Muscle of leg (tissue), 11 donors: ENCODE data around the gene NOS1AP. TPM values are rescaled to one million over a fixed set of nuclear protein-coding genes. Genes with fewer than 3 reads are reported as not detected.
A peak's percentile ranks its signal among the peaks of the same experiment; 100 is the strongest.

ENCODE experiments used
- DNase-seq: peaks from one replicate; pipeline ENCODE4 v3.0.0; 2013
- H3K27ac ChIP-seq: one replicate; pipeline ENCODE4 v1.5.1; 2013; ENCODE audit warnings: mild to moderate bottlenecking, low read length, control low read depth
- H3K27me3 ChIP-seq: one replicate; pipeline ENCODE4 v1.6.1; 2013; ENCODE audit warnings: low read length; ENCODE audit not compliant: control insufficient read depth, insufficient read depth
- H3K36me3 ChIP-seq: one replicate; pipeline ENCODE4 v1.6.1; 2013; ENCODE audit warnings: low read length; ENCODE audit not compliant: control insufficient read depth, insufficient read depth
- H3K4me1 ChIP-seq: one replicate; pipeline ENCODE4 v1.6.1; 2013; ENCODE audit warnings: low read length; ENCODE audit not compliant: control insufficient read depth, insufficient read depth
- H3K4me3 ChIP-seq: one replicate; pipeline ENCODE4 v1.5.1; 2013; ENCODE audit warnings: low read length, control low read depth
- H3K9me3 ChIP-seq: replicated peaks from 2 replicates; pipeline ENCODE4 v1.6.1; 2013; ENCODE audit warnings: low read depth, low read length; ENCODE audit not compliant: control insufficient read depth
- WGBS: methylation state at CpG from one replicate; pipeline ENCODE4 v1.1.5; 2013; ENCODE audit warnings: missing lambda C conversion rate; ENCODE audit not compliant: insufficient coverage; 5-methylcytosine and 5-hydroxymethylcytosine counted together
- polyA plus RNA-seq, 8 donors: library from polyadenylated mRNA; unstranded; fragments of 120-200 nt; gene quantifications; one replicate each; pipeline versions ENCODE4 v1.2.1 to v1.2.3, GENCODE V29; 2013; ENCODE audit warnings: inconsistent platforms in 1 of 8, low replicate concordance in 1 of 8; ENCODE audit not compliant: insufficient read length in 8 of 8, insufficient read depth in 1 of 8
- total RNA-seq: library from RNA; stranded (reverse); fragments of 120-200 nt; gene quantifications from one replicate; pipeline ENCODE4 v1.2.4, GENCODE V29; 2013

NOS1AP gene
- total and polyA plus RNA-seq, 9 donors, result 0.40 to 1.8 (median 0.88) TPM

DNA sequence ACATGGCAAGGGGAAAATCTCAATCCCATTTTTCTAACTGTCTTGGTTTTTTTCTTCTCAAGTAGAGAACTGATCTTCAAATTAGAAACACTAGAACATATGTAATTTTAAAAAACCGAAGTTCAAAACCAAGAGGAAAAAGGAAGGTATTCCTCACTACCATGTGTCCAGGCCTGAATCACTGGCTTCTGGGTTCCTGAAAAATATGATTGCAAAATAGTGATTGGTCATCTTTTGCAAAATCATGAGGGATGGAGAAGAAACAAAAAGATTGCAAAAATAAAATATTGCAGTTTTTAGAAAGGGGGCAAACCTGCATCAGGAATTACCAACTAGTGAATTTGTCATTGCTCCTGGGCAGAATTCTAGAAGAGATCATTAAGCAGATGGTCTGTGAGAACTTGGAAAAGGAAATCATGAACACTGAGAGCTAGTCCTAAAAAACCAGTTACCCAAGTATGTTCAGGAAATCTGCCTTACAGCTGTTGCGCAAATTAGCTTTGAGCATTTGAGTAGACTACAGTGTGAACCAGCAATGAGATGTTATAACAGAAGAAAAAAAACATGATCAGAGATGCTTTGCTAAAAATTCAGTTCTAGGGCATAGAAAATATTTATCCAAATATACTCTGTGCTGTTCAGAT is 257.8 kb downstream of the NOS1AP start:
- H3K4me3 ChIP-seq, result no peak overlapping the region
- no peak overlapping the region for H3K27ac ChIP-seq
- no peaks in the 10 kb centered on the region for H3K36me3 ChIP-seq
- no peaks in the 10 kb centered on the region for H3K27me3 ChIP-seq
- DNase-seq, result no peak
- peaks cover 2% of the 10 kb centered on the region for H3K4me1 ChIP-seq
- no peaks in the 10 kb centered on the region for H3K9me3 ChIP-seq
- no CpG with 5 or more reads among the region's 2 CpGs for WGBS

DNA sequence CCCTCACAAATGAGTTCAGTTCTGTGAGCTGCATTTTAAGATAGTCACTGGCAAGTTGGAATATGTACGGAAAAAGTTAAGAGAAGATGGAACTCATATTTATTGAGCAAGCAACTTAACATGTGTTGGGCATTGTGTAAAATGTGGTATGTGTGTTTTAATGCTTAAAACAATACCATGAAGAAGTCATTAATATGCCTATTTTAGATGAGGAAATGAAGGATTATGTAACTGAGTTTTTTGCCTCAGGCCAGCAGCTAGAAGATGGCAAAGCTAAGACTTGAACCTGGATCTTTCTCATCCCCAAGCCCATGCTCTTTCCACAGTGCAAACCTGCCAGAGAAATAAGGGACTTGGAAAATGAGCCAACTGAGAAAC is 258.3 kb downstream of the NOS1AP start:
- DNase-seq, result no peak
- no peak overlapping the region for H3K4me3 ChIP-seq
- H3K4me1 ChIP-seq, result peaks cover 2% of the 10 kb centered on the region
- no peak overlapping the region for H3K27ac ChIP-seq
- no peaks in the 10 kb centered on the region for H3K9me3 ChIP-seq
- WGBS, result no CpG with 5 or more reads among the region's 1 CpG
- H3K36me3 ChIP-seq, result no peaks in the 10 kb centered on the region
- H3K27me3 ChIP-seq, result no peaks in the 10 kb centered on the region

GRCh38 chr1:162328512-162328911 is 259.0 kb downstream of the NOS1AP start:
- Histone ChIP-seq H3K27me3 (no peaks in the 10 kb centered on the region), H3K4me3 (no peak overlapping the region), H3K36me3 (no peaks in the 10 kb centered on the region), H3K4me1 (peaks cover 2% of the 10 kb centered on the region), H3K27ac (no peak overlapping the region), H3K9me3 (no peaks in the 10 kb centered on the region)
- peak; percentile 17 for DNase-seq

- peak; percentile 27 for DNase-seq
- no peaks in the 10 kb centered on the region for H3K9me3 ChIP-seq
- no peak overlapping the region for H3K4me3 ChIP-seq
- no peak overlapping the region for H3K27ac ChIP-seq
- H3K36me3 ChIP-seq, result no peaks in the 10 kb centered on the region
- H3K4me1 ChIP-seq, result peaks cover 2% of the 10 kb centered on the region
- WGBS, result no CpG with 5 or more reads among the region's 3 CpGs
- H3K27me3 ChIP-seq, result no peaks in the 10 kb centered on the region
Observed at GRCh38 chr1:162329826-162330225, 260.3 kb downstream of the NOS1AP start.

DNA sequence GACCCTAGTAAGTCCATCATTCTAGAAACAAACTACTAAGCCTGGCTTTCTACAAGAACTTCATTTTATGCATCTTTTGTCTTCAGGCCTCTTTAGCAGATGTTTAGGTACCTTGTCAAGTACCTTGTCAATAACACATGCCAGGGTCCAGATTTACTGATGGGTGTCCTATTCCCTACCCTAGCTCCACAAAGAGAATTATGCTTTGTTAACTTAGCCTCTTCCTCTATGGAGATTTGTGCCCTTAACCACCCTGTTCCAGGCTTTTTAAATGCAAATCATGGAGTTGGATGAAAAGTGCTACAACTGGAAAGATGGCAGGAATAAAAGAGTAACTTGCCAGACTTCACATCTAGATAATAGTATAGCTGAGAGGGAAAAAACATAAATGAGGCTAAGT is 264.5 kb downstream of the NOS1AP start:
- no peak for DNase-seq

GRCh38 chr1:162335126-162335525 is 265.6 kb downstream of the NOS1AP start:
- Histone ChIP-seq H3K4me1 (peaks cover under 1% of the 10 kb centered on the region), H3K36me3 (no peaks in the 10 kb centered on the region), H3K27me3 (no peaks in the 10 kb centered on the region), H3K9me3 (no peaks in the 10 kb centered on the region), H3K4me3 (no peak overlapping the region), H3K27ac (no peak overlapping the region)
- WGBS, result 63% methylated on average over 2 of the region's 5 CpGs
- peak; percentile 77 for DNase-seq

More for the DNA sequence above, 264.5 kb downstream of the NOS1AP start:
- Histone ChIP-seq H3K27ac (no peak overlapping the region), H3K9me3 (no peaks in the 10 kb centered on the region), H3K4me3 (no peak overlapping the region), H3K27me3 (no peaks in the 10 kb centered on the region), H3K4me1 (peaks cover 2% of the 10 kb centered on the region), H3K36me3 (no peaks in the 10 kb centered on the region)

GRCh38 chr1:162336621-162337285 is 267.3 kb downstream of the NOS1AP start:
- no CpG with 5 or more reads among the region's 7 CpGs for WGBS
- Histone ChIP-seq H3K4me1 (no peaks in the 10 kb centered on the region), H3K27me3 (no peaks in the 10 kb centered on the region), H3K9me3 (no peaks in the 10 kb centered on the region), H3K27ac (no peak overlapping the region), H3K36me3 (no peaks in the 10 kb centered on the region), H3K4me3 (no peak overlapping the region)
- no peak for DNase-seq

GRCh38 chr1:162342452-162342983 is 273.0 kb downstream of the NOS1AP start:
- Histone ChIP-seq H3K9me3 (no peaks in the 10 kb centered on the region), H3K27ac (no peak overlapping the region)
- 100% methylated on average over 1 of the region's 1 CpG for WGBS

DNA sequence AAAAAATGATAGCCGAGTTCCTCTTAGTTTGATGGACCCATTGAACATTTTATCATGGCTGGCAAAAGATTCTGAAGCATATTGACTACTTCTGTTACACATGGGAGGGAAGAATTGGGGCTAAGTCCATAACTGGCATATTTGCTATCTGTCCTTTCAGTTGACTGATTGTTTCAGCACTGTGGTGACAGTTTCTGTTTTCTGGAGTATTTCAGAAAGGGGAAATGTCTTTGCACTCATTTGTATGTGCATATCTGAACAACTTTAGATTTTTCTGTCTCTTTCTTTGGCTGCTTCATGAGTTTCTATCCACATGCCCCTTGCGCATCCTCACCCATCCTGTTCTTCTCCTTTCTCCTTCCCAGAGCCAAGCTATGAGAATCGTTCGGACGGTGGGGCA is 274.0 kb downstream of the NOS1AP start:
- no peaks in the 10 kb centered on the region for H3K4me1 ChIP-seq
- no peak overlapping the region for H3K4me3 ChIP-seq
- no peak overlapping the region for H3K27ac ChIP-seq
- no peaks in the 10 kb centered on the region for H3K9me3 ChIP-seq
- H3K36me3 ChIP-seq, result no peaks in the 10 kb centered on the region
- no CpG with 5 or more reads among the region's 5 CpGs for WGBS
- no peak for DNase-seq
- no peaks in the 10 kb centered on the region for H3K27me3 ChIP-seq

More at GRCh38 chr1:162342452-162342983, 273.0 kb downstream of the NOS1AP start:
- Histone ChIP-seq H3K4me1 (no peaks in the 10 kb centered on the region), H3K4me3 (no peak overlapping the region), H3K27me3 (no peaks in the 10 kb centered on the region), H3K36me3 (no peaks in the 10 kb centered on the region)
- DNase-seq, result no peak

DNA sequence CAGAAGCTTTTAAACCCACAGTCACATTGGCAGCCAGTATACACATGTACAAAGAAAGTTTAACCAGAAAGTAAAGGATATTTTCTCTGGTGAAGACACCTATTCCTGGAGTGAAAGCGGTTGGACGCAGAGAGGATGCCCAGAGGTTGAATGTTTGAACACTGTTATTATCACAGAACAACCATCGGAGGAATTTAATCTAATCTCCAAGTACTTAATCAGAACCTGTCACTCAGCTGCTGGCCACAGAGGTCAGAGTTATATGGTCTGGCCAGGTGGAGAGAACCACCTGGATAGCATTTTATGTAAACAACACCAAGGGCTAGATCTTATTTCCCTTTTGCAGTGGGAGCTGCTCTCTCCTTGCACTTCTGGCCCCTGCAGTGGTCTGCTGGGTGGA is 277.8 kb downstream of the NOS1AP start:
- H3K27ac ChIP-seq, result no peak overlapping the region
- WGBS, result no CpG with 5 or more reads among the region's 3 CpGs

More for the DNA sequence above, 277.8 kb downstream of the NOS1AP start:
- no peaks in the 10 kb centered on the region for H3K9me3 ChIP-seq
- H3K36me3 ChIP-seq, result no peaks in the 10 kb centered on the region
- no peaks in the 10 kb centered on the region for H3K4me1 ChIP-seq
- no peak overlapping the region for H3K4me3 ChIP-seq
- DNase-seq, result no peak
- H3K27me3 ChIP-seq, result no peaks in the 10 kb centered on the region
